Measurements from ENCODE around the gene SDC4. TPM values are rescaled to one million over a fixed set of nuclear protein-coding genes. Genes with fewer than 3 reads are reported as not detected.

Gene SDC4
- total and polyA plus RNA-seq, 9 of the 15 experiments (the other 6 are each of a cell fraction or from before 2014, with no cell fraction given) = 2.1 to 10.7 (median 6.3) TPM

DNA sequence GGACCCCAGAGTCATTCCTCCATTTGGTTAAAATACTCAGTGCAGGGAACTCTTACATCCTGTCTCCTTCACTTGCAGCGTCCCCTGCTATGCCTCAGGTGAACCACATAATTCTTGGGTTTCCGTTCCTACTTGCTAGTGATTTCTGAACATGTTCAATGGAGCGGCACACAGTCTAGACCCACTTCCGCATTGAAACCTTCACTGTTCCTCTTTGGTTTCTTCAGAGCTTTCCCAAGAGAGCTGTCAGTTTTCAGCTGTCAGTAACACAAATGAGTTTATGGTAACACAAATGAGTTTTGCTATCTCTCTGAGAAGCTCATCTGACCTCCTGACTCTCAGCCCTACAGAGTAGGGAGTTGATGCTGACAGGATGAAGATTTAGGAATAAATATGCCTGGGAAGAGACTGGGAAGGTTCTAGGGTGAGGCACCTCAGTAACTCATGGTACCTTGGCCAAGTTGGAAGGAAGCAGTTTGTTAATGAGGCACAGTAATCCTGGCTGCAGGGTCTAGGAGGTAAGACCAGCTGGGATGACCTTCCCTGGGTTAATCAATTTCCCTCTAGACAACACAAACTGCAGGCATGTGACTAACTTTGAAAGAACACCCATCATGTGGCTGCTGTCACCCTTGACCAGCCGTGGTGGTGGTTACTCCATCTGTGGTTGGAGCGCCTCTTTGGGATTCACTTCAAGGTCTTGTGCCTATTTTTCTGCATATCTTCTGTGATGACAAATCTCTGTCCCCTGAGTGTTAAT is 20.2 kb upstream of the SDC4 start (continued):
- TF ChIP-seq, protein P1, sequence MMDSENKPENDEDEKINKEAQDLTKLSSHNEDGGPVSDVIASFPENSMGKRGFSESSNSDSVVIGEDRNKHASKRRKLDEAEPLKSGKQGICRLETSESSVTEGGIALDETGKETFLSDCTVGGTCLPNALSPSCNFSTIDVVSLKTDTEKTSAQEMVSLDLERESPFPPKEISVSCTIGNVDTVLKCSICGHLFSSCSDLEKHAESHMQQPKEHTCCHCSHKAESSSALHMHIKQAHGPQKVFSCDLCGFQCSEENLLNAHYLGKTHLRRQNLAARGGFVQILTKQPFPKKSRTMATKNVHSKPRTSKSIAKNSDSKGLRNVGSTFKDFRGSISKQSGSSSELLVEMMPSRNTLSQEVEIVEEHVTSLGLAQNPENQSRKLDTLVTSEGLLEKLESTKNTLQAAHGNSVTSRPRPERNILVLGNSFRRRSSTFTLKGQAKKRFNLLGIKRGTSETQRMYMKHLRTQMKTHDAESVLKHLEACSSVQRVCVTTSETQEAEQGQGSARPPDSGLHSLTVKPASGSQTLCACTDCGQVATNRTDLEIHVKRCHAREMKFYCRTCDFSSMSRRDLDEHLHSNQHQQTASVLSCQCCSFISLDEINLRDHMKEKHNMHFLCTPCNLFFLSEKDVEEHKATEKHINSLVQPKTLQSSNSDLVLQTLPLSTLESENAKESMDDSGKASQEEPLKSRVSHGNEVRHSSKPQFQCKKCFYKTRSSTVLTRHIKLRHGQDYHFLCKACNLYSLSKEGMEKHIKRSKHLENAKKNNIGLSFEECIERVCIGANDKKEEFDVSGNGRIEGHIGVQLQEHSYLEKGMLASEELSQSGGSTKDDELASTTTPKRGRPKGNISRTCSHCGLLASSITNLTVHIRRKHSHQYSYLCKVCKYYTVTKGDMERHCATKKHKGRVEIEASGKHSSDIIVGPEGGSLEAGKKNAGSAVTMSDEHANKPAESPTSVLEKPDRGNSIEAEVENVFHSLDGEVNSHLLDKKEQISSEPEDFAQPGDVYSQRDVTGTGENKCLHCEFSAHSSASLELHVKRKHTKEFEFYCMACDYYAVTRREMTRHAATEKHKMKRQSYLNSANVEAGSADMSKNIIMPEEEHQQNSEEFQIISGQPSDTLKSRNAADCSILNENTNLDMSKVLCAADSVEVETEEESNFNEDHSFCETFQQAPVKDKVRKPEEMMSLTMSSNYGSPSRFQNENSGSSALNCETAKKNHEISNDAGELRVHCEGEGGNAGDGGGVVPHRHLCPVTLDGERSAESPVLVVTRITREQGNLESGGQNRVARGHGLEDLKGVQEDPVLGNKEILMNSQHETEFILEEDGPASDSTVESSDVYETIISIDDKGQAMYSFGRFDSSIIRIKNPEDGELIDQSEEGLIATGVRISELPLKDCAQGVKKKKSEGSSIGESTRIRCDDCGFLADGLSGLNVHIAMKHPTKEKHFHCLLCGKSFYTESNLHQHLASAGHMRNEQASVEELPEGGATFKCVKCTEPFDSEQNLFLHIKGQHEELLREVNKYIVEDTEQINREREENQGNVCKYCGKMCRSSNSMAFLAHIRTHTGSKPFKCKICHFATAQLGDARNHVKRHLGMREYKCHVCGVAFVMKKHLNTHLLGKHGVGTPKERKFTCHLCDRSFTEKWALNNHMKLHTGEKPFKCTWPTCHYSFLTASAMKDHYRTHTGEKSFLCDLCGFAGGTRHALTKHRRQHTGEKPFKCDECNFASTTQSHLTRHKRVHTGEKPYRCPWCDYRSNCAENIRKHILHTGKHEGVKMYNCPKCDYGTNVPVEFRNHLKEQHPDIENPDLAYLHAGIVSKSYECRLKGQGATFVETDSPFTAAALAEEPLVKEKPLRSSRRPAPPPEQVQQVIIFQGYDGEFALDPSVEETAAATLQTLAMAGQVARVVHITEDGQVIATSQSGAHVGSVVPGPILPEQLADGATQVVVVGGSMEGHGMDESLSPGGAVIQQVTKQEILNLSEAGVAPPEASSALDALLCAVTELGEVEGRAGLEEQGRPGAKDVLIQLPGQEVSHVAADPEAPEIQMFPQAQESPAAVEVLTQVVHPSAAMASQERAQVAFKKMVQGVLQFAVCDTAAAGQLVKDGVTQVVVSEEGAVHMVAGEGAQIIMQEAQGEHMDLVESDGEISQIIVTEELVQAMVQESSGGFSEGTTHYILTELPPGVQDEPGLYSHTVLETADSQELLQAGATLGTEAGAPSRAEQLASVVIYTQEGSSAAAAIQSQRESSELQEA (IDR thresholded peaks at IDR 0.05; ENCODE audit: low read depth) = no peak
- no peak for TF ChIP-seq STAT5B (CRISPR knock-in tag; IDR thresholded peaks at IDR 0.05)
- TF ChIP-seq OTX1 (CRISPR knock-in tag; IDR thresholded peaks at IDR 0.05) = no peak
- TF ChIP-seq DPF2 (IDR thresholded peaks at IDR 0.05) = no peak

Data from K562 (cell line).